Measurements from ENCODE around the gene DEAF1. TPM values are rescaled to one million over a fixed set of nuclear protein-coding genes. Genes with fewer than 3 reads are reported as not detected.

The DEAF1 gene
- total and polyA plus RNA-seq, 10 of the 15 experiments (the other 5 are each of a cell fraction or from before 2014, with no cell fraction given): 0.68 to 51.3 (median 25.9) TPM

DNA sequence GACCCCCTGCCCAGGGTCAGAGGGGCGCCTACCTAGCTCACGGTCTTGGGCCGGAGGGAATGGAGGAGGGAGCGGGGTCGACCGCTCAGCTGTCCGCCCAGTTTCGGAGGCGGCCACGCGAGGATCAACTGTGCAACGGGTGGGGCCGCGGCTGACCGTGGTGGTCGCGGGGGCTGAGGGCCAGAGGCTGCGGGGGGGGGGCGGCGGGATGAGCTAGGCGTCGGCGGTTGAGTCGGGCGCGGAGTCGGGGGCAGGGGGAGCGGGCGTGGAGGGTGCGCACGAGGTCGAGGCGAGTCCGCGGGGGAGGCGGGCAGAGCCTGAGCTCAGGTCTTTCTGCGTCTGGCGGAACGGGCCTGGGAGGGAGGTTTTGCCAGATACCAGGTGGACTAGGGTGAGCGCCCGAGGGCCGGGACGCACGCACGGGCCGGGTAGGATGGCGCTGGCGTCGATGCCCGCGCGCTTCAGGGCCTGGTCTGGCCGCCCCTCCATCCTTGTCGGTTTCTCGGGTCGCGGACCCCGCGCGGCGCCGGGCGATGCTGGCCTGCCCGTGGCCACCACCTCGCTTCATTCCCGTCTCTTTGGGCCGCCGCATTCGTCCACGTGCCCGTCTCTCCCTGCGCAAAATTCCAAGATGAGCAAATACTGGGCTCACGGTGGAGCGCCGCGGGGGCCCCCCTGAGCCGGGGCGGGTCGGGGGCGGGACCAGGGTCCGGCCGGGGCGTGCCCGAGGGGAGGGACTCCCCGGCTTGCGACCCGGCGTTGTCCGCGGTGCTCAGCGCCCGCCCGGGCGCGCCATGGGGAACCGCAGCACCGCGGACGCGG, 58.3 kb downstream of the DEAF1 start, which contains the start of gene DRD4:
TSS of gene DRD4 (plus strand) at position 759 of the 822 bp plus-strand sequence. CDS start at position 795, 36 bp downstream.
- ChIA-PET CTCF (no interaction called here), POLR2A (no interaction called here), SMC1A (ENCODE audit: uncharacterized antibody, unreplicated experiment) (no interaction called here), RAD21 (ENCODE audit: unreplicated experiment) (no interaction called here)
- FAIRE-seq (no peak), ATAC-seq (peak; percentile 31), DNase-seq (ENCODE audit: low read depth, low spot score) (no peak)
- Histone ChIP-seq H3K36me3 (ENCODE audit: control insufficient read depth in 2 of 2, insufficient read depth in 2 of 2, low read length in 1 of 2) (no peaks in the 10 kb centered on the region), H4K20me1 (ENCODE audit: control insufficient read depth, insufficient read depth) (no peaks in the 10 kb centered on the region), H3K4me3 (no peak within 1 kb of the TSS), H3K4me2 (ENCODE audit: control insufficient read depth, insufficient read depth) (no peak within 1 kb of the TSS), H3K79me2 (ENCODE audit: control insufficient read depth, insufficient read depth, low read length) (no peaks in the 10 kb centered on the region), H3K27me3 (replicated peaks in 1 of 2; ENCODE audit: control insufficient read depth in 2 of 2, insufficient read depth in 2 of 2, low read length in 1 of 2) (peaks cover 0 to 5% of the 10 kb centered on the region in 2 experiments; a peak in 2 of 4 replicates), H3K27ac (ENCODE audit: control insufficient read depth, insufficient read depth) (no peak within 1 kb of the TSS), H3K4me1 (ENCODE audit: control insufficient read depth, insufficient read depth, low read length) (no peaks in the 10 kb centered on the region), H2AFZ (ENCODE audit: control insufficient read depth, low read depth, low read length) (no peak within 1 kb of the TSS), H3K9ac (ENCODE audit: control insufficient read depth, insufficient read depth, low read length) (no peak within 1 kb of the TSS), H3K9me3 (replicated peaks; ENCODE audit: control insufficient read depth, insufficient read depth, low read length) (no peaks in the 10 kb centered on the region)
- no peak for TF ChIP-seq MTA2 (IDR thresholded peaks at IDR 0.05; ENCODE audit: low read depth)
- TF ChIP-seq NKRF (conservative IDR thresholded peaks at IDR 0.05): no peak
- TF ChIP-seq, protein P1, sequence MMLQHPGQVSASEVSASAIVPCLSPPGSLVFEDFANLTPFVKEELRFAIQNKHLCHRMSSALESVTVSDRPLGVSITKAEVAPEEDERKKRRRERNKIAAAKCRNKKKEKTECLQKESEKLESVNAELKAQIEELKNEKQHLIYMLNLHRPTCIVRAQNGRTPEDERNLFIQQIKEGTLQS (IDR thresholded peaks at IDR 0.05; ENCODE audit: borderline replicate concordance, extremely low read depth, low read depth, low read length): no peak
- TF ChIP-seq ZNF274 (IDR thresholded peaks at IDR 0.05; ENCODE audit: insufficient read depth, insufficient read length): no peak
- TF ChIP-seq, protein P2, sequence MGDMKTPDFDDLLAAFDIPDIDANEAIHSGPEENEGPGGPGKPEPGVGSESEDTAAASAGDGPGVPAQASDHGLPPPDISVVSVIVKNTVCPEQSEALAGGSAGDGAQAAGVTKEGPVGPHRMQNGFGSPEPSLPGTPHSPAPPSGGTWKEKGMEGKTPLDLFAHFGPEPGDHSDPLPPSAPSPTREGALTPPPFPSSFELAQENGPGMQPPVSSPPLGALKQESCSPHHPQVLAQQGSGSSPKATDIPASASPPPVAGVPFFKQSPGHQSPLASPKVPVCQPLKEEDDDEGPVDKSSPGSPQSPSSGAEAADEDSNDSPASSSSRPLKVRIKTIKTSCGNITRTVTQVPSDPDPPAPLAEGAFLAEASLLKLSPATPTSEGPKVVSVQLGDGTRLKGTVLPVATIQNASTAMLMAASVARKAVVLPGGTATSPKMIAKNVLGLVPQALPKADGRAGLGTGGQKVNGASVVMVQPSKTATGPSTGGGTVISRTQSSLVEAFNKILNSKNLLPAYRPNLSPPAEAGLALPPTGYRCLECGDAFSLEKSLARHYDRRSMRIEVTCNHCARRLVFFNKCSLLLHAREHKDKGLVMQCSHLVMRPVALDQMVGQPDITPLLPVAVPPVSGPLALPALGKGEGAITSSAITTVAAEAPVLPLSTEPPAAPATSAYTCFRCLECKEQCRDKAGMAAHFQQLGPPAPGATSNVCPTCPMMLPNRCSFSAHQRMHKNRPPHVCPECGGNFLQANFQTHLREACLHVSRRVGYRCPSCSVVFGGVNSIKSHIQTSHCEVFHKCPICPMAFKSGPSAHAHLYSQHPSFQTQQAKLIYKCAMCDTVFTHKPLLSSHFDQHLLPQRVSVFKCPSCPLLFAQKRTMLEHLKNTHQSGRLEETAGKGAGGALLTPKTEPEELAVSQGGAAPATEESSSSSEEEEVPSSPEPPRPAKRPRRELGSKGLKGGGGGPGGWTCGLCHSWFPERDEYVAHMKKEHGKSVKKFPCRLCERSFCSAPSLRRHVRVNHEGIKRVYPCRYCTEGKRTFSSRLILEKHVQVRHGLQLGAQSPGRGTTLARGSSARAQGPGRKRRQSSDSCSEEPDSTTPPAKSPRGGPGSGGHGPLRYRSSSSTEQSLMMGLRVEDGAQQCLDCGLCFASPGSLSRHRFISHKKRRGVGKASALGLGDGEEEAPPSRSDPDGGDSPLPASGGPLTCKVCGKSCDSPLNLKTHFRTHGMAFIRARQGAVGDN (IDR thresholded peaks at IDR 0.05): no peak
- no peak for TF ChIP-seq ZNF24 (IDR thresholded peaks at IDR 0.05)
- TF ChIP-seq CHD2 (IDR thresholded peaks at IDR 0.05; ENCODE audit: borderline replicate concordance, low read depth, low read length): no peak
- no peak for TF ChIP-seq FOXM1 (IDR thresholded peaks at IDR 0.05; ENCODE audit: low read depth, low read length)
- TF ChIP-seq EZH2 (IDR thresholded peaks at IDR 0.05; ENCODE audit: borderline replicate concordance, control insufficient read depth, low read depth, low read length): no peak
- TF ChIP-seq POLR2A (IDR thresholded peaks at IDR 0.05; ENCODE audit: low read depth, low read length): no peak
- no peak for TF ChIP-seq RAD51 (IDR thresholded peaks at IDR 0.05)
- TF ChIP-seq BCL11A (IDR thresholded peaks at IDR 0.05; ENCODE audit: low read depth, low read length): no peak
- no peak for TF ChIP-seq IRF4 (IDR thresholded peaks at IDR 0.05; ENCODE audit: low read depth, low read length)
- TF ChIP-seq MYB (IDR thresholded peaks at IDR 0.05; ENCODE audit: borderline replicate concordance, low read depth, low read length): no peak
- BruUV-seq (replicated peaks): no TSS peak
- in situ Hi-C loops (cut with MboI) (no loop called here), intact Hi-C loops (cut with micrococcal nuclease; ENCODE audit: unreplicated experiment) (no loop called here)
- 54% methylated on average over 67 of the region's 100 CpGs for WGBS (ENCODE audit: insufficient coverage, insufficient replicate concordance, low lambda C conversion rate, missing lambda C conversion rate)

Measured in GM12878 (cell line).